ENCODE results near the gene KRT20.
"Not testable (repeated sequence)": the region's sequence is repeated elsewhere in the genome, so short reads cannot be mapped to it uniquely, and the experiment has no call there.

KRT20 gene

DNA sequence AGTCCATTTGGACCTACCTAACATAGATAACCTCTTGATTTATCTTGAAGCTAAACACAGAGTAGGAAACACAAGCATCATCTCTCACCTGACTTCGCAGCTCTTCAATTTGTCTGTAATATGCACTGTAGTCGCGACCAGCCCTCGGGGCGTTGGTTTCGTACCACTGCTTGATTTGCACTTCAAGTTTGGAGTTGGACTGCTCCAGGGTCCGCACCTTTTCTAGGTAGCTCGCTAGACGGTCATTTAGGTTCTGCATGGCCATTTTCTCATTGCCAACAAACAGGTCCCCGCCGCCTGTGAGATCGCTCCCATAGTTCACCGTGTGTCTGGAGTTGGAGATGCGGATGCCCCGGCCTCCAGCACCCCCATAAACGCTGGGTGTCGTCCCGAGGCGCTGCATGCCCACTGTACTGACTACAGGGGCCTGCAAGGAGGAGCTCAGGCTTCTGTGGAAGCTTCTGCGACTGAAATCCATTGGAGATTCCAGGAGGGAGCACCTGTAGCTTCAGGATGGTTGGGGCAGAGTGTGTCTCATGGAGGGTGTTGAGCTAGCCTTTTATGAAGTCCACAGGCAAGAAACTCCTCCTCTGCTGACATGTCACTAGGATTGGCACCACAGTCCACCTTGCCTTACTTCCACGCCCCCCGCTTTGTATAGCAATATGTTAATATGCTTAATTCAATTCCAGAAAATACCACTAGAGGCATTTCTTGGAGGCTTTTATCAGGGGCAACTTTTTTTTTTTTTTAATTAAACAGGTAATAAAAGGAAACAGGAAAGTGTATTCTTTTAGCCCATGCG is at the start of gene KRT20:
KRT20 (minus strand) TSS at position 535 of the 805 bp plus-strand sequence; CDS start at position 478, 57 bp downstream.
- DNase-seq (ENCODE audit: low spot score) = no peak

DNA sequence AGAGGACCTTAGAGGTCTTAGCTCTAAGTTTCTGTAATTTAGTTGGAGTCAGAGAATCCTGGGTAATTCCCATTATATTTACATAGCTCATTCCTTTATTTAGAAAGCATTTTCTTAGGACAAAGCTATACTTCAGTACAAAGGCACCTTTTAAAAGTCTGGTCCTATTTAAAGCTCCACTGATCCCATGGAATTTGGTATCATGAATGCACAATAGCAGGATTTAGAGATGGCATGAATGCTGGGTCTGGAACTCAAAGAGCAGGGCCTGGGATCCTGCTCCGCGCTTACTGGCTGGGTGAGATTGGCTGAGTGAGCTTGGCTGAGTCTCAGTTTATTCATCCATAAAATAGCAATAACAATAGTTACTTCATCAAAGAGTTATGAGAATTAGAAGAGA is 47.6 kb upstream of the KRT20 start:
- no peak for DNase-seq (ENCODE audit: low spot score)

GRCh38 chr17:40931311-40931710 is 46.3 kb upstream of the KRT20 start:
- DNase-seq (ENCODE audit: low spot score) = no peak

DNA sequence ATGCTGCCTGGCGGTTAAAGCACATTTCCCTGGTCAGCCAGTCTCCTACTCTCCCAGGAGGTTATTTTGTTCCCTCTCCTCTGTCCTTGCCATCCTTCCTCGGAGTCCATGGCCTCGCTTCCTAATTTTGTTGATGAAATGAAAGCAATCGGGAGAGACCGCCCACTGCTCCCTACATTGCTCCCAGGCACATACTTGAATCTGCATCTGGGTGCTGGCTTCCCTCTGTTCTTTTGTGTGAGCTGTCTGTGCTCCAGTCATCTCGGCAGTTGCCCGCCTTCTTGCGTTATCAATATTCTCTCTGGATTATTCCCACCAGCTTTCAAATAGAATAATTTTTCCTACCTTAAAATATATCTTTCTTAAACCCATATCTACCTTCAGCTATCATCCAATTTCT is 41.3 kb upstream of the KRT20 start:
- DNase-seq (ENCODE audit: low spot score) = no peak

DNA sequence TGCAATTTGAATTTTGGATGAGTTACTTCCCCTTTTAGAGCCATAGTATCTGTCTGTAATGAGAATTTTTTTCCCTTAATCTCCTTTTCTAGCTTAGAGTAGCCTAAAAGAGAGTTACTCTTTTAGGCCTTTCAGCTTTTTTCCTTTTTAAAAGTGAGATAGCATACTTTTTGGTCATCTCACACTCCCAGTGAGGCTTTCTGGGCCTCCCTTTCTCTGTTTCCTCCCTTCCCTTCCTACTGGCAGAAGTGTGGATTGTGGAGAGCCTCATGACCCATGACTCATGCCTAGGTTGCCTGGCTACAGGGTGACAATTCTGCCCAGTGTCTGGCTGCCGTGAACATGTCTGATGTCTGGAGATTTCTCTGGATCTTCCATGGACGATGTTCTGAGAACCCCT is 37.2 kb upstream of the KRT20 start:
- DNase-seq (ENCODE audit: low spot score) = no peak

DNA sequence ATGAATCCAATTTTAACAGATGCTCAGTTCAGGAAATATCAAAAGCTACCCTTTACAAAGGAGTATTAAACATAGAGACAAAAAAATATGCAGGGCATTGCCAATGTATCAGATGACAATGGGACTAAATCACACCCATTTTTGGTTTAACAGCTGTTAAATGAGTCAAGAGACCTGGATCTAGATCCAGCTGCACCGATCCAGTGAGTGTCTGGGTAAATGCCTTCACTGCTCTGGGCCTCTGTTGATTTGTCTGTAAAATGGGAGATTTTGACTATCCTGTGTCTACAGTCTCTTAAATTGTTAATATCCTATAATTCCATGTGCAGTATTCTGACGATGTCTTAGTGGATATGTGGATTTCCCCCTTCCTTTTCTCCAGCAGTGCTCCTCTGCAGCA is 36.0 kb upstream of the KRT20 start:
- no peak for DNase-seq (ENCODE audit: low spot score)

DNA sequence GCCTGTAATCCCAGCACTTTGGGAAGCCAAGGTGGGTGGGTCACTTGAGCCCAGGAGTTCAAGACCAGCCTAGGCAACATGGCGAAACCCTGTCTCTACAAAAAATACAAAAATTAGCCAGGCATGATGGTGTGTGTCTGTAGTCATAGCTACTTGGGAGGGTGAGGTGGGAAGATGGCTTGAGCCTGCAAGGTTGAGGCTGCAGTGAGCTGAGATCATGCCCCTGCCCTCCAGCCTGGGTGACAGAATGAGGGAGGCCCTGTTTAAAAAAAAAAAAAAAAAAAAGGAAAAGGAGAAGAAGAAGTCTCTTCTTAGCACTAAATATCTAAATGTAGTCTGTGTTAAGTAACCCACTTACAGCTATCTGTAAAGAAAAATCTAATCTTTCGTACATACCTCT is 32.1 kb upstream of the KRT20 start:
- DNase-seq (ENCODE audit: low spot score) = not testable (repeated sequence)

DNA sequence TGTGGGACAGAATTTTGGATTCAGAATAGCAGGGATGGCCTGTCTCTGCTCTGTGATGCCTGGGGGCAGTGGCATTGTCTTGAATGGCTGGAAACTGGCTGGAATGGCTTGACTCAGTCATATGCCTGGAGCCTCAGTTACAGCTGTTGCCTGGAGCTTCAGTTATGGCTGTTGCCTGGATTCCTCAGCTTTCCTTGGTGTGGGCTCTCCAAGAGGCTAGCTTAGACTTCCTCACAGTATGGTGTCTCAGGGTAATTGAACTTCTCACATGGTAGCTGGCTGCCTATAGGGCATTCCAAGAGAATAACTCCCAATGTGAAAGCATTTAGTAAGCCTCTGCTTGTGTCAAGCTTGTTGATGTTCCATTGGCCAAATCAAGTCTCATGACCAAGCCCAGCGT is 31.3 kb upstream of the KRT20 start:
- no peak for DNase-seq (ENCODE audit: low spot score)

DNA sequence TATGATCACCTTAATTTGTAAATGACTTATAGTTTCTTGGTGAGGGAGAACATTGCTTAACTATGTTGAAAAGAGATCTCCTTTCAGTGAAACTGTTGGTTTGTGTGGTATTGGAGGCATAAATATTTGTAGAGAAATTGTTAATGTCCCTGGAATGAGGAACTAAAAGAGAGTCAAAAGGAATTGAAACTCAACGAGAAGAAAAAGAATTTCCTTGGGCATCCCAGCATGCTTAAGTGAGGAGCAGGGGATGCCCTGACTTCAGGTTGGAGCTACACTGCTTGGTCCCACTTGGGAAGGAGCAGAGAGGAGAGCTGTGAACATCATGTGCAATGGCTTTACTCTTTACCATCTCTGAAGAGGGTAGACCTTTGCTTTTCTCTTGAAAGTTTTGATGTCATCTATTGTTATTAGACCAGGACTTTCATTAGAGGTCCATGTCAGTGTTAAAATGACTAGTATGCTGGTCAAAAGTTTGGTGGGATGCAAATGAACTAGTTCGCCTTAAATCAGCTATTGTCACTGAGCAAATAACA is 30.7 kb upstream of the KRT20 start:
- DNase-seq (ENCODE audit: low spot score) = no peak

- peak; percentile 50 for DNase-seq (ENCODE audit: low spot score)
Measured at GRCh38 chr17:40915199-40915661, 30.2 kb upstream of the KRT20 start.

DNA sequence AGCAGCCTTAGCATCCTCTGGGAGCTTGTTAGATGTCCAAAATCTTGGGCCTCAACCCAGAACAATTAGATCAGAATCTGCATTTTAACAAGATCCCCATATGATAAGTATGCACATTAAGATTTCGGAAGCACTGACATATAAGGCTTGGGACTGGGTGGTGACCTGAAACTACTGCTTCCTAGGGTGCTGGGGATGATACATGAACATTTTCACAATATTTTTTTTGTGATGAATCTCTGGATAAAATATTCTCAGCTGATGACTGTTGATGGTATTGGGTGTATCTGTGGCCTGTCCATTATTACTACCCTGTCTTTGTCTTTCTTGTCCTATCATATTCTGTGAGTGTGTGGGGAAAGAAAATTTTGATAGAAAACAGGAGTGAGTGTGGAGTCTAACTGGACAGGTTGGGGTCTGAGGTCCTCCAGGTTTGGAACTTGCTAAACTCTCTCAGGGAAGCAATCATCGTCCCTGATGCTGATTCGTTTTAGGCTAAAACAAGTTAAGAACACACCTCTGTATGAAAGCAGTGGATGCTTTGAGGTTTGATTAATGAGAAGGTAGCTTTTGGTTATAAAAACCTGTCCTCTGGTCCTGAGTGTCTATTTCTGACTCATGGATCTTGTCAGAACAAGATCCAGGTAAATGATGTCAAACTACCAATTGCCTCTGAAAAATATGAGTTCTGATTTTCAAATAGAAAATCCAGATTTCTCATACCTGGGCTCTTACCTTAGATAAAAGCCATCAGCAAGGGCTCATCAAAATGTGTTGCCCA is 29.2 kb upstream of the KRT20 start:
- DNase-seq (ENCODE audit: low spot score) = no peak

GRCh38 chr17:40912486-40913210 is 27.6 kb upstream of the KRT20 start:
- no peak for DNase-seq (ENCODE audit: low spot score)

DNA sequence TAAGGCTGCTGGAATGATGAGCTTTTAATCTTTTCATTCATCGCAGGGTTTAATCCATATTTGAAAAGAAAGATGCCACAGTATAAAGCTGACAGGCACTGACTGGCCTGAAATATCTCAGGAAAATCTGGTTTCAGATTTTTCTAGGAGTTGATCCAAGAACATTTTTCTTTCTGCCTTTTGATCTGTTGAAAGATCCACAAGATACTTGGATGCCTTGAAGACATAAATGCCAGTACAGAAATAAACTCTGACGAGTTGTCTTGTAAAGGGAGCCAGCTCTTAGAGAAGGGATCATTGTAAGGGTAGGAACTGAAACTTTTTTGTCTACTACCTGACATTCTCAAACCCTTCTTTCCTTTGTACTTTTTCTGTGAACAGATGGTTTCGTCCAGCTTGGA is 25.4 kb upstream of the KRT20 start:
- no peak for DNase-seq (ENCODE audit: low spot score)

DNA sequence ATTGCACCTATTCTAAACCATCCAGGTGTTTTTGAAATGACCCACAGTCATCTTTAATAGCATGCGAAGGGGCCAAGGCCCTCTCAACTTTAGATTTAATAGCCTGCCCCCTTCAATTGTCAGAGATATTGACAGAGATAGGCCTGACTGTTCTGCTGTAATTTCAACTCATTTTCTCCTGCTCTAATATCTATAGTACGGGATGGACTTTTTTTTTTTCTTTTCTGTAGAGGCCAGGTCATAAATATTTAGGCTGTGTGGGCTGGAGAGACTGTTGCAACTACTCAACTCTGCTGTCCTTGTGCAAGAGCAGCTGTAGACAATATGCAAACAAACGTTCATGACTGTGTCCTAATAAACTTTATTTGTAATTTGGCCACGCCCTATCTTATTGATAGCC is 24.7 kb upstream of the KRT20 start:
- no peak for DNase-seq (ENCODE audit: low spot score)

GRCh38 chr17:40909351-40909750 is 24.3 kb upstream of the KRT20 start:
- DNase-seq (ENCODE audit: low spot score) = peak; percentile 73

DNA sequence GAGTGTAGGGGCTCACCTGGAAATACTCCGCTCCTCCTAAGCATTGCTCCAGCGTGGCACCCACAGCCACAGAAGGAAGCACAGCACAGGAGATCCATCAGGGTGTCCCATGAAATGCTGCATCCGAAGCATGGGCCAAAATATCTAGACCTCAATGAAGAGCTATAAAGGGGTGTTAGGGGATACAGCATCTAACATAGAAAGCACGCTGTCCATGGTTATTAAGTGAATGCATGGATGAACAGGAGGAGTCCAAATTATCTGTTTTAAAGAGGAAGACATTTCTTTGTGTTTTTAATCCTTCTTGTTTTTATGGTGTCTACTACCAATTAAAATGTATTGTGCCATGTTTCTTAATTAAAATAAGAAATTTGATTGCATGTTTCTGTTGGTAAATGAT is 21.6 kb upstream of the KRT20 start:
- DNase-seq (ENCODE audit: low spot score) = no peak

DNA sequence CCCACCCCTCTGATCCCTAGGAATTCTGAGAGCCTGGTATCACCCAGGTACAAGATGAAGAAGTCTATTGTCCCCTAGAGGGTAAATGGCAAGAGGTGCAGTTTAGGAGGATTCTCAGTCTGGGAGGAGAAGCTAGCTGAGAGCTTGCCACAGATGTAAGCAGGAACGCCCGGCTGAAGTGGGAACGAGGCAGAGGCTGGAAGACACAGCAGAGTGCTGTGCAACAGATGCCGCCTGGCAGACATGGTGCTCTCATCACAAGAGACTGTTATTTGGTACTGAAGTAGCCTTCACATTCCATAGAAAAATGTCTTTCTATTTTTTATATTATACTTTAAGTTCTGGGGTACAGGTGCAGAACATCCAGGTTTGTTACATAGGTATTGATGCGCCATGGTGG is 20.3 kb upstream of the KRT20 start:
- DNase-seq (ENCODE audit: low spot score) = no peak

GRCh38 chr17:40903129-40903847 is 18.2 kb upstream of the KRT20 start:
- peak; percentile 4 for DNase-seq (ENCODE audit: low spot score)

GRCh38 chr17:40902498-40902897 is 17.5 kb upstream of the KRT20 start:
- no peak for DNase-seq (ENCODE audit: low spot score)

GRCh38 chr17:40901981-40902474 is 17.0 kb upstream of the KRT20 start:
- DNase-seq (ENCODE audit: low spot score) = no peak

- no peak for DNase-seq (ENCODE audit: low spot score)
Measured at GRCh38 chr17:40900809-40901356, 15.8 kb upstream of the KRT20 start.
